Upper lobe of left lung (tissue), 6 donors: Measurements from ENCODE around the gene GRK5. TPM values are rescaled to one million over a fixed set of nuclear protein-coding genes. Genes with fewer than 3 reads are reported as not detected.

ENCODE experiments used
- ATAC-seq, 2 donors: fragments of 200-7000 bp; cut with Tn5 transposase; one replicate each; pipeline ENCODE4 v1.9.1; 2022; ENCODE audit warnings: mild to moderate bottlenecking in 2 of 2, moderate library complexity in 2 of 2; ENCODE audit not compliant: low FRiP score in 2 of 2
- DNase-seq, 2 donors: peaks; one replicate each; pipeline ENCODE4 v3.0.0-alpha.2; 2019 to 2020
- H3K27ac ChIP-seq, 4 donors: fragments of 200-600 bp; sonication (generic); one replicate each; pipeline ENCODE4 v1.5.1; 2016 to 2019
- H3K27me3 ChIP-seq, 4 donors: fragments of 200-600 bp; sonication (generic); one replicate each; pipeline ENCODE4 v1.5.1; 2017 to 2019
- H3K36me3 ChIP-seq, 4 donors: fragments of 200-600 bp; sonication (generic); one replicate each; pipeline ENCODE4 v1.5.1; 2016 to 2019
- H3K4me1 ChIP-seq, 4 donors: fragments of 200-600 bp; sonication (generic); one replicate each; pipeline ENCODE4 v1.5.1; 2018 to 2019
- H3K4me3 ChIP-seq, 4 donors: fragments of 200-600 bp; sonication (generic); one replicate each; pipeline ENCODE4 v1.5.1; 2017 to 2019; ENCODE audit warnings: mild to moderate bottlenecking in 2 of 4, moderate library complexity in 1 of 4
- H3K9me3 ChIP-seq, 4 donors: fragments of 200-600 bp; sonication (generic); one replicate each; pipeline ENCODE4 v1.5.1; 2018 to 2019
- CTCF ChIP-seq, 6 experiments: fragments of 450-650 bp in 4 of 6; fragments of 200-600 bp in 2 of 6; sonication (generic) in 2 of 6; IDR thresholded peaks; one replicate each; pipeline ENCODE4 v1.5.1; 2016 to 2019; ENCODE audit warnings: antibody characterized with exemption in 6 of 6
- EP300 ChIP-seq, 4 donors: sonication (generic); formaldehyde crosslinking; IDR thresholded peaks; one replicate each; pipeline ENCODE4 v1.5.1; 2017; ENCODE audit warnings: antibody characterized with exemption in 4 of 4, control low read depth in 2 of 4
- POLR2A ChIP-seq, 4 donors: fragments of 450-650 bp; IDR thresholded peaks; one replicate each; pipeline ENCODE4 v1.5.1; 2016 to 2017; ENCODE audit warnings: antibody characterized with exemption in 4 of 4, mild to moderate bottlenecking in 2 of 4
- POLR2AphosphoS5 ChIP-seq, 2 donors: sonication (generic); formaldehyde crosslinking; IDR thresholded peaks; one replicate each; pipeline ENCODE4 v1.5.1; 2017; ENCODE audit warnings: antibody characterized with exemption in 2 of 2
- WGBS, 2 donors: methylation state at CpG; one replicate each; pipeline ENCODE4 v1.1.5; 2017 to 2018; 5-methylcytosine and 5-hydroxymethylcytosine counted together
- total RNA-seq, 6 donors: library from RNA; depleted of rRNA in 4 of 6; stranded (reverse); fragments of >200 nt in 4 of 6; gene quantifications; one replicate each; pipeline versions ENCODE4 v1.1.0 to v1.2.1, GENCODE V29; 2016 to 2021
- donor health status: DM: no; HTN: no; CAD: no; lungs with moderate emphysema.
- donor health status: DM: no; HTN: yes; CAD: no; lungs with severe emphysema.

Gene GRK5
- total RNA-seq, 6 donors from 2014 or later: 38.6 to 80.9 (median 61.1) TPM

- no peaks in the 10 kb centered on the region for H3K36me3 ChIP-seq
- no peaks in the 10 kb centered on the region for H3K9me3 ChIP-seq
- no peak for TF ChIP-seq POLR2A (IDR thresholded peaks at IDR 0.05)
- no peak for TF ChIP-seq EP300 (IDR thresholded peaks at IDR 0.05)
- no peak for TF ChIP-seq POLR2AphosphoS5 (IDR thresholded peaks at IDR 0.05)
- TF ChIP-seq CTCF (IDR thresholded peaks at IDR 0.05): no peak
- peak in 1 of 2 donors; percentile 25 for DNase-seq
- H3K27ac ChIP-seq: peak overlapping the region in 1 of 4 donors; percentile 73
- 83 to 98% methylated on average over 7 to 8 of the region's 8 CpGs for WGBS, 2 donors
- H3K4me3 ChIP-seq: no peak overlapping the region
- no peaks in the 10 kb centered on the region for H3K27me3 ChIP-seq
- no peak for ATAC-seq
- peaks cover 27 to 78% (median 60%) of the 10 kb centered on the region in 4 donors for H3K4me1 ChIP-seq
These were observed 97.2 kb downstream of the GRK5 start for GRCh38 chr10:119304541-119304940.

DNA sequence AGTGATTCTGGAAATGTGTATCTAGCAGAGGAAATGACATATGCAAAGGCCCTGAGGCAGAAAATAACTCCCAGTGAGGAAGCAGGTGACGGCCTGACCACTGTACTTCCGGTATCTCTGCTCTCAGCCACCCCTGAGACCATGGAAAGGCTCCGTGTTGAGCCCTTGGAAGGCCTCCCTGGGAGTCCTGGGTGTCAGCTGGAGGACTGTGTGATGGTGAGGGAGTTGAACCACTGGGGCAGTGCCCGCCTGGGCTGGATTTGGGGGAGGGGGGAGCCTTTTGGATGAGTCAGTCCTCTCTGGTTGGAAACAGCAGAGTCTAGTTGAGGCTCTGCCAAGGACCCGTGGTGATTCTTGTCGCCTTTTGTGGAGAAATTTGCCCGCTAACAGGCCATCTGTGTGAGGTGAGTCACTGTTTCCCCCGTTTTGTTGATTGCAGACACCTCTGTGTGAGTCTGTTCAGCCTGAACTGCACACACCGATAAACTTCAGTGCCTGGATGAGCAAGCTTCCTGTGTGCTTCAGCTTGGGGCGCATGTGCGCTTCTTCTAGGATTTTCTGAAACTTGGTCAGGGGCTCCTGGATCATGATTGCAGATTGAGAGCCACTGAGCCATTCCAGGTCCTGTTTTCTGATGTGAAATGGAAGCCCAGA, 98.6 kb downstream of the GRK5 start:
- H3K4me1 ChIP-seq: peaks cover 28 to 69% (median 57%) of the 10 kb centered on the region in 4 donors
- H3K36me3 ChIP-seq: no peaks in the 10 kb centered on the region
- H3K27me3 ChIP-seq: no peaks in the 10 kb centered on the region
- ATAC-seq (peak; percentile 35 to 73), DNase-seq (peak in 1 of 2 donors; percentile 58)
- no peaks in the 10 kb centered on the region for H3K9me3 ChIP-seq
- 40 to 48% methylated on average over 6 to 11 of the region's 11 CpGs for WGBS, 2 donors
- H3K4me3 ChIP-seq: peak overlapping the region in 1 of 4 donors; percentile 18
- TF ChIP-seq POLR2AphosphoS5 (IDR thresholded peaks at IDR 0.05): peak; percentile 50 to 59
- no peak for TF ChIP-seq EP300 (IDR thresholded peaks at IDR 0.05)
- H3K27ac ChIP-seq: peak overlapping the region; percentile 26 to 73 (median 63)

DNA sequence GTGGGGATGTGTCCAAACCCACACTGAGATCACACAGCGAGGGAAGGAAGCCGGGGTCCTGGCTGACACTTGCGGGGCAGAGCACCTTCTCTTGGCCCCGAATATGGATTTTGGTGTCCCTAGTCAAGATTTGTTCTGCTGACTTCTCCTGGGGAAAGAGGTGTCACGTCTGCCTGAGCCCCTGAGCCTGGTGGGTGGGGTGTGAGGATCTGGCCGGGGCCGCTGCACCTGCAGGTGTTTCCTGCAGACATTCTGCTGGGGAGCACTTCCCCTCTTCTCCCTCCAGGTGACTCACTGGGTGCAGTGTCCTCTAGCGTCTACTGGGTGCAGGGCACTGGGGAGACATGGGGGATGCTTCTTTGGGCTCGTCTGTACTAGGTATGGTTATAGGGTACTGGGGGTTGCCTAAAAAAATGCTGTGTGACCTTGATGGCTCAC, 99.2 kb downstream of the GRK5 start:
- Histone ChIP-seq H3K4me1 (peaks cover 25 to 69% (median 56%) of the 10 kb centered on the region in 4 donors), H3K27ac (peak overlapping the region; percentile 26 to 73 (median 63)), H3K9me3 (no peaks in the 10 kb centered on the region), H3K36me3 (no peaks in the 10 kb centered on the region), H3K4me3 (peak overlapping the region in 1 of 4 donors; percentile 18), H3K27me3 (no peaks in the 10 kb centered on the region)
- WGBS, 2 donors: 47 to 60% methylated on average over 4 to 9 of the region's 9 CpGs
- TF ChIP-seq CTCF (IDR thresholded peaks at IDR 0.05) (peak in 3 of 6 experiments; percentile 16 to 47 (median 30)), POLR2AphosphoS5 (IDR thresholded peaks at IDR 0.05) (no peak)
- DNase-seq (peak in 1 of 2 donors; percentile 67), ATAC-seq (peak in 1 of 2 donors; percentile 22)

DNA sequence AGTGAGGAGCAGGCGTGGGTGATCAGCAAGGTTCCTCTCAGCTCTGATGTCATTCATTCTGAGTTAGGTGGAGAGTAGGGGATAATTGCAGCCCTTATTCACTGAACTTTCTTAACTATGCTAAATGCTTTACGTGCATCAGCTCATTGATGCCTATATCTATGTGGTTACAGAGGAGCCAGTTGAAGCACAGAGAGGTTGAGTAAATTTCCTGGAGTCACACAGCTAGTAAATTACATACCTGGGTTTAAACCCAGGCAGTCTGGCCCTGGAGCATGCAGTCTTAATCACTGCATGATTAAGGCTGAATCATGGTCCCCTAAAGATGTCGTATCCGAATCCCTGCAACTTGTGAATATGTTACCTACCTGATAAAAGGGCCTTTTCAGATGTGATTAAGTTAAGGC, 99.6 kb downstream of the GRK5 start:
- H3K36me3 ChIP-seq: no peaks in the 10 kb centered on the region
- no peaks in the 10 kb centered on the region for H3K27me3 ChIP-seq
- 83 to 88% methylated on average over 4 of the region's 4 CpGs for WGBS, 2 donors
- no peak overlapping the region for H3K27ac ChIP-seq
- H3K9me3 ChIP-seq: no peaks in the 10 kb centered on the region
- peaks cover 22 to 64% (median 52%) of the 10 kb centered on the region in 4 donors for H3K4me1 ChIP-seq
- TF ChIP-seq POLR2A (IDR thresholded peaks at IDR 0.05): no peak
- TF ChIP-seq CTCF (IDR thresholded peaks at IDR 0.05): no peak
- no peak for TF ChIP-seq POLR2AphosphoS5 (IDR thresholded peaks at IDR 0.05)
- no peak for TF ChIP-seq EP300 (IDR thresholded peaks at IDR 0.05)
- ATAC-seq: no peak
- H3K4me3 ChIP-seq: no peak overlapping the region
- no peak for DNase-seq

- no peak overlapping the region for H3K4me3 ChIP-seq
- no peaks in the 10 kb centered on the region for H3K27me3 ChIP-seq
- ATAC-seq: no peak
- no peak for DNase-seq
- TF ChIP-seq POLR2AphosphoS5 (IDR thresholded peaks at IDR 0.05) (no peak), EP300 (IDR thresholded peaks at IDR 0.05) (no peak), POLR2A (IDR thresholded peaks at IDR 0.05) (no peak), CTCF (IDR thresholded peaks at IDR 0.05) (no peak)
- no peaks in the 10 kb centered on the region for H3K9me3 ChIP-seq
- H3K27ac ChIP-seq: no peak overlapping the region
- H3K4me1 ChIP-seq: peaks cover 15 to 59% (median 43%) of the 10 kb centered on the region in 4 donors
- WGBS, 2 donors: 97 to 98% methylated on average over 5 to 12 of the region's 12 CpGs
- H3K36me3 ChIP-seq: no peaks in the 10 kb centered on the region
These were observed 100.7 kb downstream of the GRK5 start for GRCh38 chr10:119308089-119308488.
